K562 (cell line): ENCODE data around the gene HAPLN2. TPM values are rescaled to one million over a fixed set of nuclear protein-coding genes. Genes with fewer than 3 reads are reported as not detected.

ENCODE experiments used
- ATAC-seq: fragments of 200-7000 bp; cut with Tn5 transposase; 3 replicates; pipeline ENCODE4 v1.9.1; 2020; ENCODE audit warnings: moderate library complexity
- BruUV-seq: library from RNA; stranded (reverse); fragments of 400-500 nt; replicated peaks from 2 replicates; lab custom pipeline; 2021; lab: Mats Ljungman, UMichigan
- CTCF ChIA-PET: fragments of 300-600 bp; formaldehyde crosslinking; extraction: SDS; loops from one replicate; lab custom pipeline; 2021; ENCODE audit warnings: low intra/inter-chr PET ratio; lab: Yijun Ruan, JAX
- POLR2A ChIA-PET: fragments of 300-600, 350-650 bp; sonication (Branson Sonifier 250); formaldehyde crosslinking; extraction: SDS; loops from one replicate; lab custom pipeline; 2021; ENCODE audit warnings: antibody characterized with exemption, inconsistent platforms; lab: Yijun Ruan, JAX
- DNase-seq, 4 experiments: peaks; one replicate each; pipeline versions ENCODE4 v3.0.0 to v3.0.0-alpha.2; 2011 to 2018; ENCODE audit warnings: low spot score in 3 of 4, mixed read lengths in 3 of 4; ENCODE audit errors: extremely low read depth in 1 of 4
- FAIRE-seq: peaks from 2 replicates; lab custom pipeline; 2011; peaks lifted over from hg19 to GRCh38; lab: Jason Lieb, UNC
- H2AFZ ChIP-seq: 2 replicates; pipeline ENCODE4 v1.6.0; 2011; ENCODE audit warnings: low read depth, low read length, control low read depth, inconsistent platforms
- H3K27ac ChIP-seq: fragments of 200-600 bp; 3 replicates; pipeline ENCODE4 v1.8.0; 2011; ENCODE audit warnings: low read depth, mild to moderate bottlenecking, control low read depth, inconsistent platforms, low read length, moderate library complexity, mixed read lengths; ENCODE audit errors: extremely low read depth
- H3K27me3 ChIP-seq, 2 experiments: fragments of 300-600 bp in 1 of 2; 2 replicates in 1 of 2; 3 replicates in 1 of 2; pipeline versions ENCODE4 v1.6.0 to v1.8.0; 2011; ENCODE audit warnings: inconsistent platforms in 2 of 2, low read length in 2 of 2, mild to moderate bottlenecking in 1 of 2, mixed read lengths in 1 of 2, moderate library complexity in 1 of 2; ENCODE audit not compliant: control insufficient read depth in 2 of 2, insufficient read depth in 2 of 2
- H3K36me3 ChIP-seq: fragments of 300-600 bp; 3 replicates; pipeline ENCODE4 v1.8.0; 2011; ENCODE audit warnings: mild to moderate bottlenecking, low read length, inconsistent platforms; ENCODE audit not compliant: control insufficient read depth, insufficient read depth
- H3K4me1 ChIP-seq, 2 experiments: fragments of 200-600 bp in 1 of 2; replicated peaks in 1 of 2; 2 replicates in 1 of 2; 3 replicates in 1 of 2; pipeline versions ENCODE4 v1.5.1 to v1.8.0; 2011; ENCODE audit warnings: inconsistent platforms in 2 of 2, low read length in 2 of 2, mild to moderate bottlenecking in 1 of 2, mixed read lengths in 1 of 2, moderate library complexity in 1 of 2; ENCODE audit not compliant: control insufficient read depth in 2 of 2, insufficient read depth in 2 of 2
- H3K4me2 ChIP-seq: 2 replicates; pipeline ENCODE4 v1.6.1; 2011; ENCODE audit warnings: low read length, control low read depth, inconsistent platforms, mixed read lengths; ENCODE audit not compliant: insufficient read depth
- H3K4me3 ChIP-seq: fragments of 200-600 bp; sonication (generic), shearing (Covaris generic); 2 replicates; pipeline ENCODE4 v1.5.1; 2016; ENCODE audit warnings: control low read depth, inconsistent platforms
- H3K79me2 ChIP-seq: fragments of 200-600 bp; 3 replicates; pipeline ENCODE4 v1.8.0; 2011; ENCODE audit warnings: low read length, inconsistent platforms; ENCODE audit not compliant: control insufficient read depth, insufficient read depth
- H3K9ac ChIP-seq, 2 experiments: 2 replicates each; pipeline versions ENCODE4 v1.6.0 to v1.6.1; 2011; ENCODE audit warnings: low read depth in 2 of 2, low read length in 2 of 2, control low read depth in 1 of 2, inconsistent platforms in 1 of 2, mild to moderate bottlenecking in 1 of 2, mixed read lengths in 1 of 2; ENCODE audit not compliant: insufficient read depth in 1 of 2
- H3K9me1 ChIP-seq: one replicate; pipeline ENCODE4 v1.6.0; 2011; ENCODE audit warnings: inconsistent platforms, mild to moderate bottlenecking, low read length, moderate library complexity; ENCODE audit not compliant: control insufficient read depth, insufficient read depth
- H3K9me3 ChIP-seq: replicated peaks from 2 replicates; pipeline ENCODE4 v1.5.1; 2011; ENCODE audit warnings: low read depth, low read length, inconsistent platforms; ENCODE audit not compliant: control insufficient read depth, insufficient read depth
- H4K20me1 ChIP-seq: replicated peaks from 2 replicates; pipeline ENCODE4 v1.6.1; 2011; ENCODE audit warnings: low read length, inconsistent platforms, mixed read lengths; ENCODE audit not compliant: control insufficient read depth, insufficient read depth
- ATF3 ChIP-seq, 2 experiments: fragments of 450-650 bp in 1 of 2; sonication (generic) in 1 of 2; formaldehyde crosslinking in 1 of 2; IDR thresholded peaks in 1 of 2; conservative IDR thresholded peaks in 1 of 2; 2 replicates each; pipeline versions ENCODE4 v1.6.1 to v1.8.1; 2016 to 2023; ENCODE audit warnings: mild to moderate bottlenecking in 2 of 2, moderate library complexity in 2 of 2, inconsistent platforms in 1 of 2, missing genetic modification reagents in 1 of 2
- ATF7 ChIP-seq: fragments of 450-650 bp; IDR thresholded peaks from 2 replicates; pipeline ENCODE4 v1.7.1; 2014; ENCODE audit warnings: mild to moderate bottlenecking, moderate library complexity
- C11orf30 ChIP-seq: fragments of 450-650 bp; IDR thresholded peaks from 2 replicates; pipeline ENCODE4 v1.6.1; 2016; ENCODE audit warnings: low read depth, mild to moderate bottlenecking
- JUN ChIP-seq, 2 experiments: sonication (generic) in 1 of 2; formaldehyde crosslinking in 1 of 2; IDR thresholded peaks; 2 replicates each; pipeline versions ENCODE4 v1.6.1 to v1.8.0; 2012 to 2022; ENCODE audit warnings: borderline replicate concordance in 2 of 2, mild to moderate bottlenecking in 2 of 2, improper control_type of control experiment in 1 of 2, low read depth in 1 of 2, low read length in 1 of 2, missing genetic modification reagents in 1 of 2
- JUND ChIP-seq, 2 experiments: IDR thresholded peaks; 2 replicates in 1 of 2; 3 replicates in 1 of 2; pipeline ENCODE4 v1.6.1; 2011; ENCODE audit warnings: borderline replicate concordance in 2 of 2, low read depth in 2 of 2, low read length in 2 of 2, improper control_type of control experiment in 1 of 2, missing biosample characterization in 1 of 2, missing genetic modification characterization in 1 of 2, missing genetic modification reagents in 1 of 2
- NCOR1 ChIP-seq: fragments of 450-650 bp; IDR thresholded peaks from 2 replicates; pipeline ENCODE4 v1.6.1; 2016; ENCODE audit warnings: mild to moderate bottlenecking, moderate library complexity
- NFE2 ChIP-seq: IDR thresholded peaks from 2 replicates; pipeline ENCODE4 v1.6.1; 2014; ENCODE audit warnings: antibody characterized with exemption, low read depth
- SMARCA4 ChIP-seq: fragments of 450-650 bp; IDR thresholded peaks from 2 replicates; pipeline ENCODE4 v1.6.1; 2016
- SMARCE1 ChIP-seq: fragments of 450-650 bp; IDR thresholded peaks from 2 replicates; pipeline ENCODE4 v1.7.1; 2016; ENCODE audit warnings: mild to moderate bottlenecking
- TAL1 ChIP-seq: fragments of 450-650 bp; IDR thresholded peaks from 2 replicates; pipeline ENCODE4 v1.6.1; 2016; ENCODE audit warnings: mild to moderate bottlenecking
- TARDBP ChIP-seq: fragments of 450-650 bp; IDR thresholded peaks from 2 replicates; pipeline ENCODE4 v1.6.1; 2016
- TEAD1 ChIP-seq, 2 experiments: fragments of 450-650 bp in 1 of 2; sonication (generic) in 1 of 2; formaldehyde crosslinking; IDR thresholded peaks; 2 replicates each; pipeline versions ENCODE4 v1.4.0 to v1.8.0; 2020 to 2022; ENCODE audit warnings: mild to moderate bottlenecking in 2 of 2, missing genetic modification reagents in 1 of 2
- ZKSCAN1 ChIP-seq: fragments of 150-350 bp; IDR thresholded peaks from 2 replicates; pipeline ENCODE4 v1.6.1; 2016; ENCODE audit warnings: low read depth, low read length
- ZNF316 ChIP-seq: fragments of 450-650 bp; IDR thresholded peaks from 2 replicates; pipeline ENCODE4 v1.6.1; 2016
- ZNF551 ChIP-seq: fragments of 250-450 bp; sonication (Bioruptor Pico); IDR thresholded peaks from 2 replicates; pipeline ENCODE4 v1.5.0; 2021; ENCODE audit warnings: mild to moderate bottlenecking, moderate library complexity
- ZNF668 ChIP-seq: fragments of 250-450 bp; sonication (Bioruptor Pico); IDR thresholded peaks from 2 replicates; pipeline ENCODE4 v1.8.0; 2022; ENCODE audit warnings: mild to moderate bottlenecking, inconsistent platforms
- WGBS: fragments of 100-300 bp; shearing (Covaris generic); methylation state at CpG from one replicate; pipeline ENCODE4 v1.1.6; 2016; ENCODE audit warnings: low coverage, mixed read lengths; ENCODE audit not compliant: insufficient coverage; ENCODE audit errors: missing lambda C conversion rate; 5-methylcytosine and 5-hydroxymethylcytosine counted together
- in situ Hi-C: fragments of 300-500 bp; cut with MboI; formaldehyde crosslinking; loops from 4 replicates; pipeline ENCODE4 v1.15.0; 2018; ENCODE audit warnings: inconsistent platforms, mixed read lengths
- intact Hi-C: fragments of 100-400 bp; cut with micrococcal nuclease; formaldehyde crosslinking; loops from 2 replicates; pipeline ENCODE4 v1.14.2; 2022
- polyA plus RNA-seq, 8 experiments: library from polyadenylated mRNA; depleted of rRNA in 4 of 8; stranded (reverse) in 5 of 8; unstranded in 3 of 8; fragments of >200 nt; fragmentation: Nextera tagmentation in 2 of 8; fragmentation: Illumina TruSeq in 1 of 8; extraction: Ambion mirVana in 2 of 8; extraction: Trizol in 1 of 8; gene quantifications; 2 replicates each; pipeline versions ENCODE4 v1.2.1 to v1.2.3, GENCODE V29; 2011 to 2014; ENCODE audit warnings: inconsistent platforms in 1 of 8, missing spikeins in 1 of 8
- total RNA-seq, 7 experiments: library from RNA; depleted of rRNA in 6 of 7; stranded (reverse); fragments of >200 nt in 6 of 7; fragmentation: Illumina TruSeq in 2 of 7; extraction: Trizol in 2 of 7; gene quantifications; 2 replicates each; pipeline versions ENCODE4 v1.2.1 to v1.2.3, GENCODE V29; 2011 to 2021; ENCODE audit warnings: low replicate concordance in 1 of 7

The HAPLN2 gene
- total and polyA plus RNA-seq, 9 of the 15 experiments (the other 6 are each of a cell fraction or from before 2014, with no cell fraction given) = 0.14 to 5.2 (median 3.8) TPM; not detected in 4

- peak in 1 of 4 experiments; percentile 40 for DNase-seq
- Histone ChIP-seq H3K4me1 (peaks cover 11 to 19% of the 10 kb centered on the region in 2 experiments), H3K9ac (peak overlapping the region; percentile 74 to 97; a peak in 3 of 4 replicates), H2AFZ (peak overlapping the region; percentile 93), H3K27ac (peak overlapping the region; percentile 43), H4K20me1 (no peaks in the 10 kb centered on the region), H3K9me1 (peaks cover 8% of the 10 kb centered on the region), H3K79me2 (peaks cover 22% of the 10 kb centered on the region; the same call in 2 of the 3 replicates), H3K36me3 (peaks cover 6% of the 10 kb centered on the region; the same call in 2 of the 3 replicates), H3K9me3 (no peaks in the 10 kb centered on the region), H3K4me2 (peak overlapping the region; percentile 89), H3K4me3 (peak overlapping the region; percentile 84), H3K27me3 (no peaks in the 10 kb centered on the region)
- TF ChIP-seq ZKSCAN1 (no peak), NCOR1 (no peak), NFE2 (0 out of 2 replicates have a peak, but pooled peaks have one; percentile 11), SMARCA4 (0 out of 2 replicates have a peak, but pooled peaks have one; percentile 31), JUND (IDR thresholded peaks at IDR 0.05; ENCODE audit: borderline replicate concordance, low read depth, low read length) (peak; percentile 64; the same call in 1 of the 2 replicates), JUND (tag; IDR thresholded peaks at IDR 0.05; ENCODE audit: borderline replicate concordance, low read depth, low read length) (0 out of 3 replicates have a peak, but pooled peaks have one; percentile 54), ZNF668 (CRISPR knock-in tag) (no peak), C11orf30 (peak; percentile 57; the same call in 1 of the 2 replicates), ZNF551 (CRISPR knock-in tag) (no peak), ATF7 (peak; percentile 92), TARDBP (no peak), ATF3 (IDR thresholded peaks at IDR 0.05) (peak; percentile 93), ATF3 (CRISPR knock-in tag; conservative IDR thresholded peaks at IDR 0.05) (no peak), JUN (IDR thresholded peaks at IDR 0.05; ENCODE audit: borderline replicate concordance, low read depth, low read length) (0 out of 2 replicates have a peak, but pooled peaks have one; percentile 25), JUN (CRISPR knock-in tag; IDR thresholded peaks at IDR 0.05; ENCODE audit: borderline replicate concordance) (no peak), ZNF316 (peak; percentile 50), SMARCE1 (peak; percentile 33; the same call in 1 of the 2 replicates), TAL1 (0 out of 2 replicates have a peak, but pooled peaks have one; percentile 2), TEAD1 (CRISPR knock-in tag; IDR thresholded peaks at IDR 0.05) (peak in 1 of 2 experiments; percentile 19; a peak in 1 of 4 replicates)
- ATAC-seq = peak; percentile 51
- WGBS = 17% methylated on average over 4 of the region's 4 CpGs
- peak; percentile 64 for FAIRE-seq
- no TSS peak for BruUV-seq
- in situ Hi-C loops (no loop called here), intact Hi-C loops (no loop called here)
- ChIA-PET POLR2A (interaction anchor here (0.8 to 1.6 kb wide), 5 partner anchors 10 to 71 kb away, joined by 3 to 7 read pairs (median 3); partner anchors contain the start of gene MEF2D), CTCF (no interaction called here)
Observed at GRCh38 chr1:156571261-156571852, 47.9 kb upstream of the HAPLN2 start.
